GM21390 (cell line): ENCODE measurements around the gene SPTB.
"Not testable (repeated sequence)": the region's sequence is repeated elsewhere in the genome, so short reads cannot be mapped to it uniquely, and the experiment has no call there.

Source experiments
- ATAC-seq: cut with Tn5 transposase; IDR thresholded peaks from one replicate; pipeline ENCODE4 v1.9.1; 2021; ENCODE audit not compliant: unreplicated experiment

The SPTB gene

GRCh38 chr14:64879635-64880220 is at the start of gene SPTB:
TSS of gene SPTB (minus strand) at chr14:64879907. CDS start at chr14:64823094, 56,813 bp downstream.
- no peak for ATAC-seq

- no peak for ATAC-seq
Measured at GRCh38 chr14:64929014-64929359, 49.3 kb upstream of the SPTB start.

GRCh38 chr14:64928239-64929013 is 48.7 kb upstream of the SPTB start:
- peak; percentile 88 for ATAC-seq

GRCh38 chr14:64927031-64927430 is 47.3 kb upstream of the SPTB start:
- no peak for ATAC-seq

GRCh38 chr14:64926398-64926995 is 46.8 kb upstream of the SPTB start:
- no peak for ATAC-seq

- no peak for ATAC-seq
Measured at GRCh38 chr14:64923015-64923414, 43.3 kb upstream of the SPTB start.

- ATAC-seq, result no peak
Measured at GRCh38 chr14:64920465-64920864, 40.8 kb upstream of the SPTB start.

- ATAC-seq, result no peak
Measured at GRCh38 chr14:64919618-64920017, 39.9 kb upstream of the SPTB start.

- ATAC-seq, result no peak
Measured at GRCh38 chr14:64919215-64919614, 39.5 kb upstream of the SPTB start.

GRCh38 chr14:64918216-64918615 is 38.5 kb upstream of the SPTB start:
- ATAC-seq, result no peak

- ATAC-seq, result no peak
Measured at GRCh38 chr14:64915797-64916196, 36.1 kb upstream of the SPTB start.

GRCh38 chr14:64915029-64915424 is 35.3 kb upstream of the SPTB start:
- no peak for ATAC-seq

- peak; percentile 96 for ATAC-seq
Measured at GRCh38 chr14:64914237-64915028, 34.7 kb upstream of the SPTB start, which contains the start of gene CHURC1. TSS of gene CHURC1 (plus strand) at chr14:64914455. CDS start at chr14:64914496, 41 bp downstream.

- ATAC-seq, result not testable (repeated sequence)
Measured at GRCh38 chr14:64913477-64913876, 33.8 kb upstream of the SPTB start.

- no peak for ATAC-seq
Measured at GRCh38 chr14:64912261-64912660, 32.6 kb upstream of the SPTB start.

GRCh38 chr14:64910847-64911495 is 31.3 kb upstream of the SPTB start:
- ATAC-seq, result no peak

GRCh38 chr14:64906022-64906421 is 26.3 kb upstream of the SPTB start:
- ATAC-seq, result no peak

GRCh38 chr14:64899958-64900357 is 20.3 kb upstream of the SPTB start:
- no peak for ATAC-seq

GRCh38 chr14:64891839-64892375 is 12.2 kb upstream of the SPTB start:
- ATAC-seq, result no peak

- no peak for ATAC-seq
Measured at GRCh38 chr14:64891173-64891838, 11.6 kb upstream of the SPTB start.
